Measurements from ENCODE around the gene CLEC2L. TPM values are rescaled to one million over a fixed set of nuclear protein-coding genes. Genes with fewer than 3 reads are reported as not detected.

Gene CLEC2L
- total and polyA plus RNA-seq, 4 donors: 0.05 TPM; not detected in 3

GRCh38 chr7:139531094-139531493, 7.6 kb downstream of the CLEC2L start:
- no peaks in the 10 kb centered on the region for H3K27me3 ChIP-seq (ENCODE audit: control insufficient read depth in 4 of 4, insufficient read depth in 4 of 4, low read length in 3 of 4)
- no peaks in the 10 kb centered on the region for H3K4me1 ChIP-seq (ENCODE audit: control insufficient read depth in 4 of 4, insufficient read depth in 4 of 4, low read length in 3 of 4)
- no peak for DNase-seq (ENCODE audit: low spot score)
- H3K4me3 ChIP-seq (ENCODE audit: low read depth in 1 of 3, low read length in 3 of 3): no peak overlapping the region
- H3K9me3 ChIP-seq (ENCODE audit: control insufficient read depth in 4 of 4, low read length in 3 of 4): no peaks in the 10 kb centered on the region
- H3K36me3 ChIP-seq (ENCODE audit: control insufficient read depth in 4 of 4, insufficient read depth in 3 of 4, low read depth in 1 of 4, low read length in 3 of 4): no peaks in the 10 kb centered on the region
- TF ChIP-seq REST (IDR thresholded peaks at IDR 0.05): no peak
- no peak for TF ChIP-seq CTCF (IDR thresholded peaks at IDR 0.05; ENCODE audit: low read depth, low read length, missing input control)
- TF ChIP-seq NR2F2 (IDR thresholded peaks at IDR 0.05): no peak
- 84% methylated on average over 1 of the region's 1 CpG for WGBS
- no peak overlapping the region for H3K27ac ChIP-seq (ENCODE audit: low read depth in 1 of 2, low read length in 2 of 2)
- no peak overlapping the region for H3K9ac ChIP-seq (ENCODE audit: low read depth in 1 of 2, low read length in 2 of 2)

- no peak overlapping the region for H3K4me3 ChIP-seq (ENCODE audit: low read depth in 1 of 3, low read length in 3 of 3)
- no peak for TF ChIP-seq EGR1 (IDR thresholded peaks at IDR 0.05; ENCODE audit: low read depth in 2 of 2)
- no peak for TF ChIP-seq FOXA1 (IDR thresholded peaks at IDR 0.05)
- no peak for TF ChIP-seq YY1 (IDR thresholded peaks at IDR 0.05)
- TF ChIP-seq GABPA (IDR thresholded peaks at IDR 0.05 in 1 of 2, conservative IDR thresholded peaks at IDR 0.05 in 1 of 2): no peak
- TF ChIP-seq RXRA (IDR thresholded peaks at IDR 0.05): no peak
- no peak for TF ChIP-seq SP1 (IDR thresholded peaks at IDR 0.05)
- H3K4me1 ChIP-seq (ENCODE audit: control insufficient read depth in 4 of 4, insufficient read depth in 4 of 4, low read length in 3 of 4): no peaks in the 10 kb centered on the region
- H3K36me3 ChIP-seq (ENCODE audit: control insufficient read depth in 4 of 4, insufficient read depth in 3 of 4, low read depth in 1 of 4, low read length in 3 of 4): no peaks in the 10 kb centered on the region
- H3K9me3 ChIP-seq (ENCODE audit: control insufficient read depth in 4 of 4, low read length in 3 of 4): no peaks in the 10 kb centered on the region
- WGBS: 89% methylated on average over 6 of the region's 6 CpGs
- no peaks in the 10 kb centered on the region for H3K27me3 ChIP-seq (ENCODE audit: control insufficient read depth in 4 of 4, insufficient read depth in 4 of 4, low read length in 3 of 4)
- H3K27ac ChIP-seq (ENCODE audit: low read depth in 1 of 2, low read length in 2 of 2): no peak overlapping the region
- no peak for DNase-seq (ENCODE audit: low spot score)
- H3K9ac ChIP-seq (ENCODE audit: low read depth in 1 of 2, low read length in 2 of 2): no peak overlapping the region
These were observed 9.2 kb downstream of the CLEC2L start for GRCh38 chr7:139532636-139533155.

- H3K4me1 ChIP-seq (ENCODE audit: control insufficient read depth in 4 of 4, insufficient read depth in 4 of 4, low read length in 3 of 4): no peaks in the 10 kb centered on the region
- no peak for DNase-seq (ENCODE audit: low spot score)
- 85% methylated on average over 9 of the region's 9 CpGs for WGBS
- H3K27ac ChIP-seq (ENCODE audit: low read depth in 1 of 2, low read length in 2 of 2): no peak overlapping the region
- no peak for TF ChIP-seq CTCF (IDR thresholded peaks at IDR 0.05; ENCODE audit: low read depth, low read length, missing input control)
- no peak for TF ChIP-seq EGR1 (IDR thresholded peaks at IDR 0.05; ENCODE audit: low read depth in 2 of 2)
- no peak for TF ChIP-seq YY1 (IDR thresholded peaks at IDR 0.05)
- no peak for TF ChIP-seq FOXA1 (IDR thresholded peaks at IDR 0.05)
- no peak for TF ChIP-seq ZBTB33 (IDR thresholded peaks at IDR 0.05)
- no peak for TF ChIP-seq RXRA (IDR thresholded peaks at IDR 0.05)
- TF ChIP-seq ATF3 (IDR thresholded peaks at IDR 0.05): no peak
- no peak for TF ChIP-seq NR2F2 (IDR thresholded peaks at IDR 0.05)
- TF ChIP-seq SP1 (IDR thresholded peaks at IDR 0.05): no peak
- TF ChIP-seq TAF1 (conservative IDR thresholded peaks at IDR 0.05): no peak
- no peak for TF ChIP-seq GABPA (IDR thresholded peaks at IDR 0.05 in 1 of 2, conservative IDR thresholded peaks at IDR 0.05 in 1 of 2)
- H3K9me3 ChIP-seq (ENCODE audit: control insufficient read depth in 4 of 4, low read length in 3 of 4): no peaks in the 10 kb centered on the region
- no peak overlapping the region for H3K4me3 ChIP-seq (ENCODE audit: low read depth in 1 of 3, low read length in 3 of 3)
- no peak overlapping the region for H3K9ac ChIP-seq (ENCODE audit: low read depth in 1 of 2, low read length in 2 of 2)
- H3K27me3 ChIP-seq (ENCODE audit: control insufficient read depth in 4 of 4, insufficient read depth in 4 of 4, low read length in 3 of 4): no peaks in the 10 kb centered on the region
- no peaks in the 10 kb centered on the region for H3K36me3 ChIP-seq (ENCODE audit: control insufficient read depth in 4 of 4, insufficient read depth in 3 of 4, low read depth in 1 of 4, low read length in 3 of 4)
These were observed 10.6 kb downstream of the CLEC2L start for GRCh38 chr7:139534096-139534495.

All from liver (tissue), 9 donors.